Naive B cell (primary cell): ENCODE data around the gene SFXN2. TPM values are rescaled to one million over a fixed set of nuclear protein-coding genes. Genes with fewer than 3 reads are reported as not detected.
"Not testable (repeated sequence)": the region's sequence is repeated elsewhere in the genome, so short reads cannot be mapped to it uniquely, and the experiment has no call there.

Experiments used
- ATAC-seq, 2 donors: fragments of 150-1000 bp; cut with Tn5 transposase; 2 replicates each; pipeline ENCODE4 v1.10.0; 2021; ENCODE audit warnings: low read depth in 2 of 2, mild to moderate bottlenecking in 2 of 2, moderate library complexity in 2 of 2
- DNase-seq: peaks from one replicate; pipeline ENCODE4 v3.0.0; 2022
- H3K27ac Mint-ChIP-seq, 6 donors: one replicate each; pipeline ENCODE4 v1.8.0; 2020 to 2022; ENCODE audit warnings: mild to moderate bottlenecking in 6 of 6, mixed read lengths in 6 of 6, moderate library complexity in 5 of 6, inconsistent platforms in 2 of 6
- H3K27me3 Mint-ChIP-seq, 3 donors: one replicate each; pipeline ENCODE4 v1.8.0; 2021 to 2022; ENCODE audit warnings: mixed read lengths in 3 of 3, mild to moderate bottlenecking in 1 of 3
- H3K36me3 Mint-ChIP-seq, 2 donors: one replicate each; pipeline ENCODE4 v1.8.0; 2020 to 2022; ENCODE audit warnings: mixed read lengths in 2 of 2, inconsistent platforms in 1 of 2, mild to moderate bottlenecking in 1 of 2
- H3K4me1 Mint-ChIP-seq, 3 donors: one replicate each; pipeline ENCODE4 v1.8.0; 2020 to 2022; ENCODE audit warnings: mixed read lengths in 3 of 3, inconsistent platforms in 1 of 3, mild to moderate bottlenecking in 1 of 3, moderate library complexity in 1 of 3
- H3K4me3 Mint-ChIP-seq, 8 donors: one replicate each; pipeline ENCODE4 v1.8.0; 2020 to 2022; ENCODE audit warnings: mild to moderate bottlenecking in 8 of 8, mixed read lengths in 8 of 8, moderate library complexity in 8 of 8, inconsistent platforms in 2 of 8
- H3K9me3 Mint-ChIP-seq, 7 donors: one replicate each; pipeline ENCODE4 v1.8.0; 2020 to 2022; ENCODE audit warnings: mixed read lengths in 7 of 7, mild to moderate bottlenecking in 5 of 7, inconsistent platforms in 2 of 7, moderate library complexity in 1 of 7
- polyA plus RNA-seq, 6 donors: library from polyadenylated mRNA; unstranded; fragments of 300-500 nt; fragmentation: Illumina TruSeq; gene quantifications; one replicate each; pipeline ENCODE4 v1.2.3, GENCODE V29; 2021; ENCODE audit warnings: low read depth in 6 of 6

Gene SFXN2
- polyA plus RNA-seq, 6 donors from 2014 or later: 2.6 to 14.1 (median 8.3) TPM

- H3K9me3 Mint-ChIP-seq, H3K27me3 Mint-ChIP-seq, ATAC-seq, H3K4me1 Mint-ChIP-seq, DNase-seq, H3K4me3 Mint-ChIP-seq, H3K27ac Mint-ChIP-seq: not testable (repeated sequence)
- peaks cover 14 to 26% of the 10 kb centered on the region in 2 donors for H3K36me3 Mint-ChIP-seq
Observed at GRCh38 chr10:102695401-102695800, 19.0 kb upstream of the SFXN2 start.

DNA sequence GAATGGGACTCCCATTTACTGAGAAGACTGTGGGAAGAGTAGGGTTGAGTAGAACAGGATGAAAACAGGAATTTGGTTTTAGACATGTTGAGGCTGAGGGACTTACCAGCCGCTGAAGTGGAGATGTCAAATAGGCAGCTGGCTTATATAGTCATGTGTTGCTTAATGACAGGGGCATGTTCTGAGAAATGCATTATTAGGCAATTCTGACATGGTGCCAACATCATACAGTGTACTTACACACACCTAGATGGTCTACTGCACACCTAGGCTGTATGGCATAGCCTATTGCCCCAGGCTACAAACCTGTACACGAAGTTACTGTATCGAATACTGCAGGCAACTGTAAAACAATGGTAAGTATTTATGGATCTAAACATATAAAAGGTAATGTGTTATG lies 17.7 kb upstream of the SFXN2 start:
- H3K9me3 Mint-ChIP-seq: no peaks in the 10 kb centered on the region
- ATAC-seq (no peak), DNase-seq (no peak)
- H3K27me3 Mint-ChIP-seq: no peaks in the 10 kb centered on the region
- H3K4me1 Mint-ChIP-seq: no peaks in the 10 kb centered on the region
- H3K4me3 Mint-ChIP-seq: no peak overlapping the region
- H3K27ac Mint-ChIP-seq: no peak overlapping the region
- H3K36me3 Mint-ChIP-seq: peaks cover 14 to 26% of the 10 kb centered on the region in 2 donors

- Mint-ChIP-seq H3K4me3 (no peak overlapping the region), H3K27ac (no peak overlapping the region)
Observed at GRCh38 chr10:102698894-102699293, 15.5 kb upstream of the SFXN2 start.

GRCh38 chr10:102701272-102701671 lies 13.2 kb upstream of the SFXN2 start:
- Mint-ChIP-seq H3K27ac (no peak overlapping the region), H3K36me3 (peaks cover 14 to 25% of the 10 kb centered on the region in 2 donors), H3K4me1 (peaks cover 0 to 12% (median 8%) of the 10 kb centered on the region in 3 donors), H3K4me3 (no peak overlapping the region), H3K27me3 (no peaks in the 10 kb centered on the region), H3K9me3 (no peaks in the 10 kb centered on the region)
- ATAC-seq (no peak), DNase-seq (no peak)

More at GRCh38 chr10:102698894-102699293, 15.5 kb upstream of the SFXN2 start:
- DNase-seq (no peak), ATAC-seq (no peak)
- H3K4me1 Mint-ChIP-seq: no peaks in the 10 kb centered on the region
- H3K9me3 Mint-ChIP-seq: no peaks in the 10 kb centered on the region
- H3K36me3 Mint-ChIP-seq: peaks cover 14 to 26% of the 10 kb centered on the region in 2 donors
- H3K27me3 Mint-ChIP-seq: no peaks in the 10 kb centered on the region

DNA sequence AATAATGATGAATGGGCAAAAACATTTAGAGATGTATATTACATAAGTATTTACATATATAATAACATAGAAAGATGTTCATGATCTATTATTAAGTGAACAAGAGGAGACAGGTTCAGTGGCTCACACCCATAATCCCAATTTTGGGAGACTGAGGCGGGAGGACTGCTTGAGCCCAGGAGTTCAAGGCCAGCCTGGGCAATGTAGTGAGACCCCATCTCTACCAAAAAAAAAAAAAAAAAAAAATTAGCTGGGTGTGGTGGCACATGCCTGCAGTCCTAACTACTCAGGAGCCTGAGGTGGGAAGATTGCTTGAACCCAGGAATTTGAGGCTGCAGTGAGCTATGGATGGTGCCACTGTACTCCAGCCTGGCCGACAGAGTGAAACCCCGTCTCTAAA lies 12.6 kb upstream of the SFXN2 start:
- H3K4me3 Mint-ChIP-seq: no peak overlapping the region
- no peak for ATAC-seq
- DNase-seq: no peak
- peaks cover 14 to 20% of the 10 kb centered on the region in 2 donors for H3K36me3 Mint-ChIP-seq
- no peaks in the 10 kb centered on the region for H3K27me3 Mint-ChIP-seq
- no peak overlapping the region for H3K27ac Mint-ChIP-seq
- H3K9me3 Mint-ChIP-seq: no peaks in the 10 kb centered on the region
- H3K4me1 Mint-ChIP-seq: peaks cover 0 to 13% (median 8%) of the 10 kb centered on the region in 3 donors

GRCh38 chr10:102702742-102703141 lies 11.7 kb upstream of the SFXN2 start:
- DNase-seq (no peak), ATAC-seq (no peak)
- H3K4me1 Mint-ChIP-seq: peaks cover 0 to 13% (median 8%) of the 10 kb centered on the region in 3 donors
- H3K27ac Mint-ChIP-seq: no peak overlapping the region
- H3K36me3 Mint-ChIP-seq: peaks cover 12 to 14% of the 10 kb centered on the region in 2 donors
- no peaks in the 10 kb centered on the region for H3K27me3 Mint-ChIP-seq
- no peaks in the 10 kb centered on the region for H3K9me3 Mint-ChIP-seq
- H3K4me3 Mint-ChIP-seq: no peak overlapping the region

DNA sequence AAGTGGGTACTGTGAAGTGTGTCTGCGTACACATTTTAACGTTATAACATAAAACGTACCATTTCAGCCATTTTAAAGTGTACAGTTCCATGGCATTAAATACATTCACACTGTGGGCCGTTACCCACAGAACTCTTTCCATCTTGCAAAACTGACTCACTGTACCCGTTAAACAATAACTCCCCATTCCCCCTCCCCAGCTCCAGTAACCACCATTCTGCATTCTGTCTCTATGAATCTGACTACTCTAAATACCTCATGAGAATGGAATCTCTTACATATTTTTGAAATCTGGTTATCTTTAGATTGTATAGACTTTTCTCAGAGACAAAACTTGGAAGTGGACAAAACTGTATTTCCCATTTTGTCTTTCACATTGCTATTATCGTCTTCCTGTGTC lies 9.5 kb upstream of the SFXN2 start:
- H3K4me1 Mint-ChIP-seq: peaks cover 0 to 13% (median 8%) of the 10 kb centered on the region in 3 donors
- H3K27me3 Mint-ChIP-seq: no peaks in the 10 kb centered on the region
- DNase-seq (no peak), ATAC-seq (no peak)
- H3K9me3 Mint-ChIP-seq: no peaks in the 10 kb centered on the region
- no peak overlapping the region for H3K4me3 Mint-ChIP-seq
- no peaks in the 10 kb centered on the region for H3K36me3 Mint-ChIP-seq
- H3K27ac Mint-ChIP-seq: peak overlapping the region in 1 of 6 donors; percentile 86

DNA sequence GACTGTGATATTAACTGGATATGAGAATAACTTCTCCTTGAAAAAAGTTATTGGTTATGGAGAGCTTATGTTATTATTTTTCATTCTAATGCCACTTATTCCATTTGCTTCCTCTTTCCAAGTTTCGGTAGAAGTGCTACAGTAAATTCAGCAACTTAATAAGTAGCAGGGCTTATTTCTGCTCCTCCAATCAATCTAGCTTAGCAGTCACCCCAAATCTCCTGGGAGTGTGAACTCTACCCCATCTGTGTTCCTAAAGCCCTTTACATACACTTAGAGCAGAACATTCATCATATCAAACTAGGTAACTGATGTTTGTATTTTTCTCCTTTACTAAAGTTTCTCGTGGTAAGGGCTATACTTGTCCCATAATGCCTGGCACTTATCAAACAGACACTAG lies 8.9 kb upstream of the SFXN2 start:
- Mint-ChIP-seq H3K36me3 (no peaks in the 10 kb centered on the region), H3K4me1 (peaks cover 0 to 13% (median 12%) of the 10 kb centered on the region in 3 donors), H3K9me3 (no peaks in the 10 kb centered on the region), H3K27me3 (no peaks in the 10 kb centered on the region), H3K27ac (peak overlapping the region in 2 of 6 donors; percentile 5 to 86), H3K4me3 (no peak overlapping the region)
- ATAC-seq (no peak), DNase-seq (no peak)

DNA sequence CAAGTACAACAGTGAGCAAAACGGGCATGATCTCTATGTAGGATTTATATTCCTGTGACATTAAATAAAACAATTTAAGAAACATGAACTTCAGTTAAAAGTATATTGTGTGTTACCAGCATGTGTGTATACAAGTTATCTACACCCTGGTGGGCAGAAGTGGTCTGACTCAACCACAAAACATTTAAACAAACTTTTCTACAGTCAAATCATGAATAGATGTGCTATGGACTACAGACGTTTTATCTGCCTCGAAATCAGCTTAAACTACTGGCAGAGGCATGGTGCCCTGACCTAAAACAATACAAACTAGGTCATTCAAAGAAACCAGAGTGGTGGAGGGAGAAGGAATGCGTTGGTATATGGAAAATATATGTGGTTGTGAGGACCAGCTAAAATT lies 3.8 kb upstream of the SFXN2 start:
- H3K4me1 Mint-ChIP-seq: peaks cover 23 to 31% (median 23%) of the 10 kb centered on the region in 3 donors
- H3K27me3 Mint-ChIP-seq: no peaks in the 10 kb centered on the region
- H3K9me3 Mint-ChIP-seq: no peaks in the 10 kb centered on the region
- H3K4me3 Mint-ChIP-seq: peak overlapping the region in 1 of 8 donors; percentile 53
- peak overlapping the region in 1 of 6 donors; percentile 15 for H3K27ac Mint-ChIP-seq
- no peaks in the 10 kb centered on the region for H3K36me3 Mint-ChIP-seq
- DNase-seq: no peak
- no peak for ATAC-seq

DNA sequence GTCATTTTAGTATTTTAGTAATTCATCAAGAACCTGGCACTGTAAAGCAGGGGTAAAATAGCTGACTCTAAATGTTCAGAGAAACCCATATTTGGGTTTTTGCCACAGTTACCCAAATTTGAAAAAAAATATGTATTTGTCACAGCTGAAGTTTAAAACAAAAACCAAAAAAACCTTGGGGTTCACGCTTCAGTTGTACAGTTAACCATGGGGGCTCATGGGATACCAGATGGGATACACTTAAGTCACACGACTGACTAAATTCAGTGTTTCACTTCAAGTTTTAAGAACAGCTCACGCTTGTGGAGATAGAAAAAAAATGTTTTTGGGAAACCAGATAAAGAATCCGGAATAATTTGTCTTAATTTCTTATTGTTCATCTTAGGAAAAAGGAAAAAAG lies 2.3 kb upstream of the SFXN2 start:
- no peaks in the 10 kb centered on the region for H3K36me3 Mint-ChIP-seq
- peak overlapping the region in 1 of 6 donors; percentile 42 for H3K27ac Mint-ChIP-seq
- ATAC-seq: no peak
- H3K4me1 Mint-ChIP-seq: peaks cover 23 to 32% (median 27%) of the 10 kb centered on the region in 3 donors
- H3K9me3 Mint-ChIP-seq: no peaks in the 10 kb centered on the region
- DNase-seq: no peak
- peak overlapping the region in 3 of 8 donors; percentile 32 to 96 (median 94) for H3K4me3 Mint-ChIP-seq
- H3K27me3 Mint-ChIP-seq: no peaks in the 10 kb centered on the region

DNA sequence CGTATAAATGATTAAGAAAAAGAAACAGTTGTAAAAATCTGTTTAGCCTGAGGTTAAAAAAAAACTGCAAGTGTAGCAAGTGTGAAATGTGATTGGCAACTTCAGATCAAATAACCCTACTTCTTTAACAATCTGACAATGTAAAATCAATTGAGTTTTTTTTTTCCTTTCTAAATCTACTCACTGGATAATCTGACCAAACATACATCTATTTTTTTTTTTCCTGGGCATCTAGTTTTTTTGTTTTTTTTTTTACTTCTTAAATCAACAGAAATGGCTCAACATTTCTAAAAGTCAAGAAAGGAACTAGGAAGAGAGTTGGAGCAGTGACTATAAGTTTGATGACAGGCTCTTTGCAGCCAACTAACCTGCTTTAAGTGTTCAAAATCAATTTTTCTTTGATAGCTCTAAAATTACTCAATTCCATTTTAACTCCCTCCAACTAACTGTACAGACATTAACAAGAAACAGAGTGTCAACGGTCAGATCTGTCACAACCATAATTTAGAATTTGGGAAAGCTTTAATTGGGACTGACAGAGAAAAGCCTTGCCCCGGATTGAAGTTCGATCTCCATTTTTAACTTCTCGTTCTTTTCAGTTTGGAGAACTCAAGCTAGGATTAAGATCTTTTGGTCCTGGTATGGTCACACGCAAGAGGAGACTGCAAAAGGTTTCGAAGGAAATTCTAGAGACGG lies 1.4 kb upstream of the SFXN2 start:
- Mint-ChIP-seq H3K4me3 (peak overlapping the region; percentile 88 to 99 (median 96)), H3K27ac (peak overlapping the region; percentile 29 to 98 (median 93)), H3K27me3 (no peaks in the 10 kb centered on the region), H3K36me3 (peaks cover 0 to 4% of the 10 kb centered on the region in 2 donors), H3K9me3 (no peaks in the 10 kb centered on the region), H3K4me1 (peaks cover 23 to 36% (median 32%) of the 10 kb centered on the region in 3 donors)
- DNase-seq: no peak
- ATAC-seq: no peak

DNA sequence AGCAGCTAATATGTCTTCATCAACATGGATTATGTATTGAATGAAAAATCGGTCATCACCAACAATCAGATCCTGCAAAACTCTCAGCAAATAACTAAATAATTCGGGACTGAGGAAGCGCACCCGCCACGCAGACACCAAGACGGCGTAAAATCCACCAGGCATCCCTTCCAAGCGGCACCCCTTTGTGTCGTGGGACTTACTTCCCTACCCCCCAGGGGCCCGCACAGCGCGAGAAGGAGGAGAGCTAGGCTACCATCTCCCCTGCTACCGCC lies 960 bp upstream of the SFXN2 start:
- DNase-seq (no peak), ATAC-seq (peak; percentile 68)
- Mint-ChIP-seq H3K27me3 (no peaks in the 10 kb centered on the region), H3K9me3 (no peaks in the 10 kb centered on the region), H3K4me3 (peak overlapping the region; percentile 88 to 99 (median 96)), H3K4me1 (peaks cover 23 to 38% (median 33%) of the 10 kb centered on the region in 3 donors), H3K36me3 (peaks cover 0 to 4% of the 10 kb centered on the region in 2 donors), H3K27ac (peak overlapping the region; percentile 91 to 98 (median 95))

DNA sequence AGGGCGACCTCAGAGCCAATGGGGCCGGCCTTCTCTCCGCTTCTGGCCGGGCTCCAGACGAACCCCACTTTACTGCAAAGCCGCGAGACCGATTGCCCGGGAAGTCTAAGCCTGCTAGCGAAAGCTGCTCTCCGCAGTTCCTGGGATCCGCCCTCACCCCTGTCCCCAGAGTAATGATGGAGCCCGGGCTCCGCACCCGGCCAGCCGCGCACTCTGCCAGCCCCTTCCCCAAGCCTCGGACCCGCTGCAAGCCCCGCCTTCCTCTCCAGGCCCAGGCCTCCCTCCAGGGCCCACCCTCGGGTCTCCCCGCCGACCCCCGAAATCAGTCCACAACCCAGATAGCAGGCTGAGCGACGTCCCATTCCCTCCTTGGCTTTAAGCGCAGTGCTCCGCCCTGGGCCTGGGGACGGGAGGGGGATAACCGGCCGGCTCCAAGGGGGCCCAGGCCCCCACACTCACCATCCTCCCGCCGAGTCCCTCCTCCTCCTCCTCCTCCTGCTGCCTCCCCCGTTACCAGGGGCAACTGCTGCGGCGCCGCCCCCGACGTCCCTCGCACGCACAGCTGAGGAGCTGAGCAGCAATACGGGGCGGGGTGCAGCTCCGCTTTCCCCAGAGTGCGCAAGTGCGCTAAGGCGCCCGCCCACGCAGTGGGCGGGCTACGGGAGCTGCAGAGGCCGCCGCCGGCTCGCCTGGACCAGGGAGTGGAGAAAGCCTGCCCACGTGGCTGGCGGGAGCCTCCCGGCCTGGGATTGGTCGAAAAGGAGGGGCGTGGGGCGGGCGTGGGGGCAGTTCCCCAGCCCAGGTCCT lies 419 bp upstream of the SFXN2 start, which contains the start of gene ARL3:
TSS of gene ARL3 (minus strand) at position 584 of the 807 bp plus-strand sequence. CDS start at position 462, 122 bp downstream.
- ATAC-seq (peak; percentile 84 to 85), DNase-seq (peak; percentile 90)
- Mint-ChIP-seq H3K27me3 (no peaks in the 10 kb centered on the region), H3K36me3 (peaks cover 0 to 4% of the 10 kb centered on the region in 2 donors), H3K27ac (peak within 1 kb of the TSS; percentile 91 to 98 (median 95)), H3K4me1 (peaks cover 23 to 38% (median 33%) of the 10 kb centered on the region in 3 donors), H3K9me3 (no peaks in the 10 kb centered on the region), H3K4me3 (peak within 1 kb of the TSS; percentile 88 to 99 (median 96))

- Mint-ChIP-seq H3K27me3 (no peaks in the 10 kb centered on the region), H3K27ac (peak overlapping the region in 1 of 6 donors; percentile 69), H3K4me1 (peaks cover 23 to 38% (median 36%) of the 10 kb centered on the region in 3 donors), H3K9me3 (no peaks in the 10 kb centered on the region), H3K36me3 (peaks cover 0 to 4% of the 10 kb centered on the region in 2 donors), H3K4me3 (peak overlapping the region in 6 of 8 donors; percentile 51 to 96 (median 80))
- no peak for ATAC-seq
- no peak for DNase-seq
Observed at GRCh38 chr10:102715880-102716279, 1.4 kb downstream of the SFXN2 start.
